ENCODE results near the gene PHF12. TPM values are rescaled to one million over a fixed set of nuclear protein-coding genes. Genes with fewer than 3 reads are reported as not detected.

PHF12 gene
- total and polyA plus RNA-seq, 2 of the 4 experiments (the other 2 are of a cell fraction), result 24.4 to 25.6 TPM

DNA sequence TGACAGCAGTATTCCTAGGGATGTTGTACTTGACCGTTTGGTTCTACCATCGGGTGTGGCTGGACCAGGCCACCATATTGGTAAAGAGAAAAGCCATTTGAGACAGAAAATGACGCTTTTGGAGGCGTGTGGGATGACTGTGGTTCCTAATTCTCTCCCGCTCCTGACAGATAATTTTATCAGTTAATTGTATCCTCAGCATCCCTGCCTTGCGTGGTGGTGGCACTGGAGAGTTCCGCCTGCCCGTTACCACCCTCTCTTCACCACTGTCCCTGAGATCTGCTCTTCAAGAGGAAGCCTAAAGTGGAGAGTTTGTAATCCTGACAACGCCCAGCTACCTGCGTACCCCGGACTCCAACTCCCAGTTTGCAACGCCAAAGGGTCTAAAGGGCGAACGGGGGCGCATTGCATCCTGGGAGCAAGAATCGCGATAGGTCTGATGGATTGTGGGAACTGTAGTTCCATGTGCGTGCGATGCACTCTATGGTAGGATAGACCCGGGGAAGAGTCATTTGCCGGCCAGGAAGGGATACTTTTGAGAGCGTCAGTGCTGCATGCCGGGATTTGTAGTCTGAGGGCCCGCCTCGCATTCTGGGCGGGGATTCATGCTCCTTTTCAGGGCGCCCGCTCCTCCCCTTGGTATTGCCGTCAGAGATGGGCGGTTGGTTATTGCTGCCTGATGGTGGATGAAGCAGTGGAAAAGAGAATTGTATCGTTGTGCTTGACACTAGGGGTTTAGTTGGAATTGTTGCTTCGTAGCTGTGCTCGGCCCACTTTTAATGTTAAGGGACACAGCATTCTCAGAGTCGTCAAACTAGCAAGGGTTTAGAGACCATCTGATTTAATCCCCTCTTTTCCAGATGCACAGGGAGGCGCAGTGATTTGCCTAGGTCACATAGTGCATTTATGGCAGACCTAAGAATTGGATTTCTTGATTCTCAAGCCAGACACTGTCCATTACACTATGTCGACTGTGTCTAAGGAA lies 965 bp upstream of the PHF12 start:
- Histone ChIP-seq H3K27me3 (ENCODE audit: control insufficient read depth, insufficient read depth, low read length) (no peaks in the 10 kb centered on the region), H3K4me2 (ENCODE audit: low read depth, low read length) (peak overlapping the region; percentile 81), H2BK120ac (ENCODE audit: low read depth, low read length) (peak overlapping the region; percentile 89), H3K23ac (ENCODE audit: low read depth, low read length) (peak overlapping the region; percentile 96), H2AFZ (replicated peaks; ENCODE audit: low read length, poor library complexity) (peak overlapping the region; percentile 99), H3K14ac (replicated peaks; ENCODE audit: low read depth, low read length) (peak overlapping the region; percentile 98), H4K91ac (ENCODE audit: insufficient read depth, low read depth, low read length) (peak overlapping the region; percentile 99), H2AK5ac (ENCODE audit: low read depth, low read length) (peak overlapping the region; percentile 100), H3K27ac (ENCODE audit: insufficient read depth, low read length) (peak overlapping the region; percentile 82), H4K8ac (ENCODE audit: low read depth in 2 of 2, low read length in 2 of 2) (peak overlapping the region; percentile 91 to 100), H3K18ac (ENCODE audit: low read depth, low read length) (peak overlapping the region; percentile 83), H3K4me3 (ENCODE audit: insufficient read depth, low read depth, low read length) (peak overlapping the region; percentile 51), H2BK5ac (ENCODE audit: low read depth, low read length, poor library complexity, severe bottlenecking) (peak overlapping the region; percentile 95), H3K9ac (ENCODE audit: low read depth, low read length) (peak overlapping the region; percentile 60), H2BK15ac (ENCODE audit: low read depth, low read length) (peak overlapping the region; percentile 87; the same call in 2 of the 3 replicates), H3K79me1 (ENCODE audit: low read depth in 1 of 2, low read length in 2 of 2) (peaks cover 0 to 19% of the 10 kb centered on the region in 2 experiments; a peak in 2 of 4 replicates), H3K9me3 (ENCODE audit: control insufficient read depth, insufficient read depth, low read length) (no peaks in the 10 kb centered on the region), H3K36me3 (ENCODE audit: control insufficient read depth, insufficient read depth, low read length) (no peaks in the 10 kb centered on the region), H3K4ac (ENCODE audit: low read depth, low read length) (peak overlapping the region; percentile 99), H4K20me1 (ENCODE audit: insufficient read depth, low read length) (peaks cover 25% of the 10 kb centered on the region), H3K4me1 (ENCODE audit: control insufficient read depth, insufficient read depth, low read length) (no peaks in the 10 kb centered on the region), H3K56ac (ENCODE audit: extremely low read depth, insufficient read depth, low read length) (peak overlapping the region; percentile 74), H2BK20ac (ENCODE audit: low read depth, low read length) (peak overlapping the region; percentile 78; the same call in 1 of the 2 replicates), H3K9me1 (ENCODE audit: insufficient read depth, low read length) (peaks cover 12% of the 10 kb centered on the region), H2AK9ac (replicated peaks; ENCODE audit: low read depth, low read length, poor library complexity) (peak overlapping the region; percentile 100), H4K5ac (ENCODE audit: low read depth, low read length) (peak overlapping the region; percentile 96)
- POLR2A ChIA-PET (ENCODE audit: unreplicated experiment), result interaction anchor here (0.6 to 1.9 kb wide), 4 partner anchors 13 to 432 kb away, joined by 3 to 6 read pairs (median 6); partner anchors contain the start of genes NEK8 and RPL23A
- dilution Hi-C loops (cut with HindIII; ENCODE audit: low sequenced_read_pairs, unreplicated experiment) (no loop called here), intact Hi-C loops (cut with micrococcal nuclease) (loop anchor here (2.0 kb wide), 1 partner anchor 225 kb away; the partner anchor contains the start of gene TLCD1), in situ Hi-C loops (cut with MboI; ENCODE audit: low sequenced_read_pairs) (no loop called here)
- WGBS, 2 experiments (ENCODE audit: extremely low coverage in 2 of 2, insufficient read length in 1 of 2), result 3% methylated on average over 13 of the region's 36 CpGs; no CpG with 5 or more reads in 1 of the 2 experiments
- TF ChIP-seq MXI1 (IDR thresholded peaks at IDR 0.05; ENCODE audit: borderline replicate concordance, low read depth, low read length) (peak; percentile 48; the same call in 1 of the 2 replicates), SMC3 (IDR thresholded peaks at IDR 0.05; ENCODE audit: low read depth, low read length) (no peak), RFX5 (IDR thresholded peaks at IDR 0.05; ENCODE audit: low read depth, low read length) (no peak), MAFK (IDR thresholded peaks at IDR 0.05; ENCODE audit: low read depth, low read length) (0 out of 2 replicates have a peak, but pooled peaks have one; percentile 6), NFE2L2 (IDR thresholded peaks at IDR 0.05; ENCODE audit: low read depth, low read length) (no peak), USF2 (IDR thresholded peaks at IDR 0.05; ENCODE audit: low read depth, low read length) (peak; percentile 4; the same call in 1 of the 2 replicates), MAZ (IDR thresholded peaks at IDR 0.05; ENCODE audit: borderline replicate concordance, low read depth, low read length) (no peak; the same call in 1 of the 2 replicates), POLR2A (IDR thresholded peaks at IDR 0.05; ENCODE audit: low read depth, low read length) (no peak), RCOR1 (IDR thresholded peaks at IDR 0.05; ENCODE audit: insufficient replicate concordance, low read length) (no peak), BHLHE40 (IDR thresholded peaks at IDR 0.05; ENCODE audit: low read depth, low read length) (no peak), FOS (IDR thresholded peaks at IDR 0.05; ENCODE audit: low read depth, low read length) (no peak; the same call in 1 of the 2 replicates), RAD21 (IDR thresholded peaks at IDR 0.05; ENCODE audit: low read length) (no peak)
- TF ChIP-seq, protein P1, sequence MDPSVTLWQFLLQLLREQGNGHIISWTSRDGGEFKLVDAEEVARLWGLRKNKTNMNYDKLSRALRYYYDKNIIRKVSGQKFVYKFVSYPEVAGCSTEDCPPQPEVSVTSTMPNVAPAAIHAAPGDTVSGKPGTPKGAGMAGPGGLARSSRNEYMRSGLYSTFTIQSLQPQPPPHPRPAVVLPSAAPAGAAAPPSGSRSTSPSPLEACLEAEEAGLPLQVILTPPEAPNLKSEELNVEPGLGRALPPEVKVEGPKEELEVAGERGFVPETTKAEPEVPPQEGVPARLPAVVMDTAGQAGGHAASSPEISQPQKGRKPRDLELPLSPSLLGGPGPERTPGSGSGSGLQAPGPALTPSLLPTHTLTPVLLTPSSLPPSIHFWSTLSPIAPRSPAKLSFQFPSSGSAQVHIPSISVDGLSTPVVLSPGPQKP (IDR thresholded peaks at IDR 0.05; ENCODE audit: borderline replicate concordance, low read depth, low read length), result no peak
- peak; percentile 99 for DNase-seq
- BruUV-seq (replicated peaks), result TSS peak; percentile 84
- ATAC-seq (ENCODE audit: low read depth), result peak; percentile 69
- CTCF ChIA-PET, result interaction anchor here (0.7 to 2.8 kb wide), 6 partner anchors 10 to 225 kb away, joined by 3 to 27 read pairs (median 4); partner anchors contain the start of genes DHRS13 and TLCD1
